HG03066 (cell line): ENCODE measurements around the gene SCAF11.
A peak's percentile ranks its signal among the peaks of the same experiment; 100 is the strongest.

Experiments
- ATAC-seq: cut with Tn5 transposase; IDR thresholded peaks from one replicate; pipeline ENCODE4 v1.9.1; 2021; ENCODE audit warnings: low read depth; ENCODE audit not compliant: unreplicated experiment

SCAF11 gene

GRCh38 chr12:45918818-45919217 lies 71.6 kb downstream of the SCAF11 start:
- ATAC-seq: no peak

GRCh38 chr12:45915405-45915804 lies 75.0 kb downstream of the SCAF11 start:
- no peak for ATAC-seq

- ATAC-seq: no peak
Measured at GRCh38 chr12:45914090-45914489, 76.3 kb downstream of the SCAF11 start.

GRCh38 chr12:45913631-45914030 lies 76.7 kb downstream of the SCAF11 start:
- no peak for ATAC-seq

GRCh38 chr12:45912774-45913173 lies 77.6 kb downstream of the SCAF11 start:
- no peak for ATAC-seq

GRCh38 chr12:45909041-45909713 lies 81.2 kb downstream of the SCAF11 start:
- ATAC-seq: no peak

GRCh38 chr12:45907955-45908354 lies 82.4 kb downstream of the SCAF11 start:
- peak; percentile 66 for ATAC-seq

- no peak for ATAC-seq
Measured at GRCh38 chr12:45898094-45898493, 92.3 kb downstream of the SCAF11 start.

GRCh38 chr12:45895961-45896360 lies 94.4 kb downstream of the SCAF11 start:
- ATAC-seq: no peak

- no peak for ATAC-seq
Measured at GRCh38 chr12:45893240-45893639, 97.1 kb downstream of the SCAF11 start.

GRCh38 chr12:45890276-45890675 lies 100.1 kb downstream of the SCAF11 start:
- ATAC-seq: no peak

GRCh38 chr12:45887544-45887943 lies 102.8 kb downstream of the SCAF11 start:
- ATAC-seq: no peak

GRCh38 chr12:45886685-45887084 lies 103.7 kb downstream of the SCAF11 start:
- no peak for ATAC-seq

GRCh38 chr12:45883187-45883586 lies 107.2 kb downstream of the SCAF11 start:
- ATAC-seq: no peak

GRCh38 chr12:45880533-45880932 lies 109.8 kb downstream of the SCAF11 start:
- ATAC-seq: no peak

- ATAC-seq: no peak
Measured at GRCh38 chr12:45879363-45879895, 110.9 kb downstream of the SCAF11 start.

- ATAC-seq: no peak
Measured at GRCh38 chr12:45878630-45879255, 111.6 kb downstream of the SCAF11 start.

- no peak for ATAC-seq
Measured at GRCh38 chr12:45877069-45877468, 113.3 kb downstream of the SCAF11 start.

GRCh38 chr12:45872446-45872845 lies 117.9 kb downstream of the SCAF11 start:
- ATAC-seq: no peak
